ENCODE measurements around the gene PAH. TPM values are rescaled to one million over a fixed set of nuclear protein-coding genes. Genes with fewer than 3 reads are reported as not detected.

PAH gene
- polyA plus RNA-seq (2012; ENCODE audit: insufficient read length, low read depth): not detected

DNA sequence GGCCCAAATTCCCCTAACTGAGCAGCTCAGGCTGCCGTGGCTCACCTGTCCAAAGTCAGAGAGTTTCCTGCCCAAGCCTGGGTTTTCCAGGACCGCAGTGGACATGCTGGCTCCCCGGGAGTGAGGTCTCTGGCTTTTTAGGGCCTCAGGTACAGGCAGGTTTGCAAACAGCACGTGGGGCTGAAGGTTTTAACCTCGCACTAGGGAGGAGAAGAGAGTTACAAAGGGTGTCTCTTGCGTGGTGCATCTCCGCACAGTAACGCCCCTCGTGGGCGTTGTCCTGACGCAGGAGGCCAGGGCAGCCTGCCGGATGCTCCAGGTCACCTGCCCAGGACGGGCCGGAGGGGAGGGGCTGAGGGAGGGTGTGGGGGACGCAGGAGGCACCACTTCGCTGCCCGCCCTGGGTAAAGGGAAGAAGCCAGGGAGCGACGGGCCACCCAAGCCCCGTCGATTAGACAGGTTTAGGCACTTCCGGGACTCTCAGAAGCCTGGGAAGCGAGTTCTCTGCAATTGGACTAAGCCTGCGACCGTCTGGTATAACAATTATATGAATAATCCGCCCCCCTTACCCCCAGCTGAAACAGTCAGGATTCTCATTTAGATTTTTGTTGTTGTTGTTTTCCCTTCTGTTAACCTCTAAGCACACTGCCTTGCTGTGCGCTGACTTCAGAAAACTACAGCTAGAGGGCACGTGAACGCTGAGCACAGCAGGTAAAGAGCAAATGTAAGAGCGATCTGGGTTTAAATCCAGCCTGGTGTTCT, at the start of gene PAH:
Gene PAH (minus strand): TSS at position 219 of the 762 bp plus-strand sequence. CDS start 114 bp downstream, at position 105.
- TF ChIP-seq FOXP2 (optimal IDR thresholded peaks at IDR 0.05; ENCODE audit: borderline replicate concordance, extremely low read depth, extremely low read length, insufficient read depth) (no peak), POLR2AphosphoS5 (IDR thresholded peaks at IDR 0.05; ENCODE audit: low read depth, low read length) (no peak), TAF1 (IDR thresholded peaks at IDR 0.05; ENCODE audit: borderline replicate concordance, insufficient read depth, low read length) (no peak), SIN3A (IDR thresholded peaks at IDR 0.05; ENCODE audit: borderline replicate concordance, insufficient read depth, low read length) (no peak)
- TF ChIP-seq, protein P1, sequence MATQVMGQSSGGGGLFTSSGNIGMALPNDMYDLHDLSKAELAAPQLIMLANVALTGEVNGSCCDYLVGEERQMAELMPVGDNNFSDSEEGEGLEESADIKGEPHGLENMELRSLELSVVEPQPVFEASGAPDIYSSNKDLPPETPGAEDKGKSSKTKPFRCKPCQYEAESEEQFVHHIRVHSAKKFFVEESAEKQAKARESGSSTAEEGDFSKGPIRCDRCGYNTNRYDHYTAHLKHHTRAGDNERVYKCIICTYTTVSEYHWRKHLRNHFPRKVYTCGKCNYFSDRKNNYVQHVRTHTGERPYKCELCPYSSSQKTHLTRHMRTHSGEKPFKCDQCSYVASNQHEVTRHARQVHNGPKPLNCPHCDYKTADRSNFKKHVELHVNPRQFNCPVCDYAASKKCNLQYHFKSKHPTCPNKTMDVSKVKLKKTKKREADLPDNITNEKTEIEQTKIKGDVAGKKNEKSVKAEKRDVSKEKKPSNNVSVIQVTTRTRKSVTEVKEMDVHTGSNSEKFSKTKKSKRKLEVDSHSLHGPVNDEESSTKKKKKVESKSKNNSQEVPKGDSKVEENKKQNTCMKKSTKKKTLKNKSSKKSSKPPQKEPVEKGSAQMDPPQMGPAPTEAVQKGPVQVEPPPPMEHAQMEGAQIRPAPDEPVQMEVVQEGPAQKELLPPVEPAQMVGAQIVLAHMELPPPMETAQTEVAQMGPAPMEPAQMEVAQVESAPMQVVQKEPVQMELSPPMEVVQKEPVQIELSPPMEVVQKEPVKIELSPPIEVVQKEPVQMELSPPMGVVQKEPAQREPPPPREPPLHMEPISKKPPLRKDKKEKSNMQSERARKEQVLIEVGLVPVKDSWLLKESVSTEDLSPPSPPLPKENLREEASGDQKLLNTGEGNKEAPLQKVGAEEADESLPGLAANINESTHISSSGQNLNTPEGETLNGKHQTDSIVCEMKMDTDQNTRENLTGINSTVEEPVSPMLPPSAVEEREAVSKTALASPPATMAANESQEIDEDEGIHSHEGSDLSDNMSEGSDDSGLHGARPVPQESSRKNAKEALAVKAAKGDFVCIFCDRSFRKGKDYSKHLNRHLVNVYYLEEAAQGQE (IDR thresholded peaks at IDR 0.05; ENCODE audit: insufficient read depth in 1 of 2, low read depth in 2 of 2, low read length in 2 of 2): no peak

DNA sequence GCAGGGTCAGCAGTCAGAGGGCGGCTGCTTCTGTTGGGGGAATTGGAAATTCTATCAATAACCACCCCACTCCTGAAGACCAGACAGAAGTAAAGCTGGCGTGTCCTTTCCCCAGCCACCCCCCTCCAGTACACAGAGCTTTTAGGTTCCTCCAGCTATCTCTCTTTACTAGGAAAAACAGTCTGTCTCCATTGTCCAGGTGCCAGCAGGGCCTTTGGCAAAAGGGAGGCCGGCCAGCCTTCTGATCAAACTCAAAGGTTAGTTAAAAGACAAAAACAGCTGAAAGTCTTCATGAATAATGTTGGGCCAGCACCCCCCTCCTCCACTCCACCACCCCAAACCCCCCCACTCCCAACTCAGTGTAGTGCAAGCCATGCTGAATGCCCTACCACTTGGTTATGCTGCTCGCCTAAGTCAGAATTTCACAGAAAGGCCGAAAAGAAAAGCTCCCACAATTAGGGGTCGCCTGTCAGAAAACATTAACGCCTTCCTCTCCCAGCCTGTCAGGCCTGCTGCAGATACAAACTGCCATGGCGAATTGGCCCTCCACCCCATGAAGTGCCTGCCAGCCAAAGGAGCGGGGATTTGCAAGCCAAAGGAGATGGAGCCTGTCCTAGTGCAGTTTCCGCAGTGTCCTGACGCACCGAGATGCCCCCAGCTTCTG, 49.3 kb upstream of the PAH start:
- no peak for TF ChIP-seq POLR2AphosphoS5 (IDR thresholded peaks at IDR 0.05; ENCODE audit: low read depth, low read length)
- TF ChIP-seq, protein P1 (IDR thresholded peaks at IDR 0.05; ENCODE audit: insufficient read depth in 1 of 2, low read depth in 2 of 2, low read length in 2 of 2): no peak
- no peak for TF ChIP-seq SIN3A (IDR thresholded peaks at IDR 0.05; ENCODE audit: borderline replicate concordance, insufficient read depth, low read length)
- TF ChIP-seq TAF1 (IDR thresholded peaks at IDR 0.05; ENCODE audit: borderline replicate concordance, insufficient read depth, low read length): no peak
- no peak for TF ChIP-seq FOXP2 (optimal IDR thresholded peaks at IDR 0.05; ENCODE audit: borderline replicate concordance, extremely low read depth, extremely low read length, insufficient read depth)

DNA sequence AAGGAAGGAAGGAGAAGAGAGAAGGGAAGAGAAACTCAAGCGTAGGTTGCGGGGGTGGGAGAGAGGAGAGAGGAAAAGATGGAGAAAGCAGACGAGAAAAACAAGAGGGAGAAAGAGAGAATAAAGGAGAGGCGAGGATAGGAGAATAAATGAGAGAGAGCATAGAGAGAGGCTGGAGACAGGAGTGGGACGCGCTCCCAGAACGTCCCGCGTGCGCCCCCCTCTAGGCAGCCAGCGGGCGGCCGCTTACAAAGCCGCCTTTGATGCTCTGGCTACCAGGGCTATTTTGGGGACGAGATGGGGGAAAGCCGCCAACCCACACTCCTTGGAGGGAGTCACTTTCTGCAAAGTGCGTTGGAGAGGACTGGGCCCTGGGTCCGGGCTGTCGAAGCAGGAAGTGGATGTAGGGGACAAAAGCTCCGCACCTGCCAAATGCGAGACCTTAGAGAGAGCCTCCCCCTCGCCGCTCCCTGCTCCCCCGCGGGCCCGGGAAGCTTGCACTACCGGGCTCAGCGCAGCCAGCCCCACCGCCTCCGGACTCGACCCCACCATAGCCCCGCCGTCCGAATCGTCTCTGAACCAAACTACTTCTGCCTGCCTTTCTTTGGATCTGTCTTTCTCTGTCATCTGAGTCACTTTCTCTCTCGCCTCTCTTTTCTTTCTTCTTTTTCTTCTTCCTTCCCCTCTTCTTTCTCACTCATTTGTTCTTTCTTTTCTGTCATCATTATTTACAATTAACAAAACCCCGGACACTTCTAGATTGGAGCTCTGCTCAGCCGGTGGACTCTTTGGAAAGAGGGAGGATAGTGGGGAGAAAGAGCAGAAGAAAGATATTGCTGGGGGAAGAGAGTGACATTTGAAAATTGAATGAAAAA, 48.5 kb upstream of the PAH start:
- no peak for TF ChIP-seq TAF1 (IDR thresholded peaks at IDR 0.05; ENCODE audit: borderline replicate concordance, insufficient read depth, low read length)
- no peak for TF ChIP-seq POLR2AphosphoS5 (IDR thresholded peaks at IDR 0.05; ENCODE audit: low read depth, low read length)
- TF ChIP-seq, protein P1 (IDR thresholded peaks at IDR 0.05; ENCODE audit: insufficient read depth in 1 of 2, low read depth in 2 of 2, low read length in 2 of 2): no peak
- no peak for TF ChIP-seq FOXP2 (optimal IDR thresholded peaks at IDR 0.05; ENCODE audit: borderline replicate concordance, extremely low read depth, extremely low read length, insufficient read depth)
- no peak for TF ChIP-seq SIN3A (IDR thresholded peaks at IDR 0.05; ENCODE audit: borderline replicate concordance, insufficient read depth, low read length)

DNA sequence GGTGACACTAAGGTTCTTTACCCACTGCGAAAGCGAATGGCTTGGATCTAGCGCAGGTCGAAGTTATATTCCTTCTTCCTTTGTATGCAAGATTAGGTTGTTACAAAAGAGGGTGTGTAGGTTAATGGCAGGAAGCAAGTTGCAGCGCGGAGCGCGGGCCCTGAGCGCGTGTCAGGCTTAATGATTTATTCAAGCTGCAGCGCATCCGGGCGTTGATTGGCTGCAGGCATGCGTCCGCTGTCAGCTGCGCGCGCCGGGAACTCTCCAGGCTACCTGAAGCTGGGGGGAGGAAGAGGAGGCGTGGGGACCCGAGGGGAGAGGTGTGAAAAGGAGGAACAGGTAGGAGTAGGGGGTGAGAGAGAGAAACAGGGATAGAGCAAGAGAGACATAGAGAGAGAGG, 47.8 kb upstream of the PAH start:
- TF ChIP-seq, protein P1 (IDR thresholded peaks at IDR 0.05; ENCODE audit: insufficient read depth in 1 of 2, low read depth in 2 of 2, low read length in 2 of 2): no peak
- no peak for TF ChIP-seq FOXP2 (optimal IDR thresholded peaks at IDR 0.05; ENCODE audit: borderline replicate concordance, extremely low read depth, extremely low read length, insufficient read depth)
- no peak for TF ChIP-seq POLR2AphosphoS5 (IDR thresholded peaks at IDR 0.05; ENCODE audit: low read depth, low read length)
- TF ChIP-seq SIN3A (IDR thresholded peaks at IDR 0.05; ENCODE audit: borderline replicate concordance, insufficient read depth, low read length): no peak
- TF ChIP-seq TAF1 (IDR thresholded peaks at IDR 0.05; ENCODE audit: borderline replicate concordance, insufficient read depth, low read length): no peak
